Fibroblast of peridontal ligament (primary cell): ENCODE results near the gene MIGA2.
"Not testable (repeated sequence)": the region's sequence is repeated elsewhere in the genome, so short reads cannot be mapped to it uniquely, and the experiment has no call there.

ENCODE experiments used
- DNase-seq: peaks from one replicate; pipeline ENCODE4 v3.0.0-alpha.2; 2010; ENCODE audit errors: extremely low read depth

Gene MIGA2, protein sequence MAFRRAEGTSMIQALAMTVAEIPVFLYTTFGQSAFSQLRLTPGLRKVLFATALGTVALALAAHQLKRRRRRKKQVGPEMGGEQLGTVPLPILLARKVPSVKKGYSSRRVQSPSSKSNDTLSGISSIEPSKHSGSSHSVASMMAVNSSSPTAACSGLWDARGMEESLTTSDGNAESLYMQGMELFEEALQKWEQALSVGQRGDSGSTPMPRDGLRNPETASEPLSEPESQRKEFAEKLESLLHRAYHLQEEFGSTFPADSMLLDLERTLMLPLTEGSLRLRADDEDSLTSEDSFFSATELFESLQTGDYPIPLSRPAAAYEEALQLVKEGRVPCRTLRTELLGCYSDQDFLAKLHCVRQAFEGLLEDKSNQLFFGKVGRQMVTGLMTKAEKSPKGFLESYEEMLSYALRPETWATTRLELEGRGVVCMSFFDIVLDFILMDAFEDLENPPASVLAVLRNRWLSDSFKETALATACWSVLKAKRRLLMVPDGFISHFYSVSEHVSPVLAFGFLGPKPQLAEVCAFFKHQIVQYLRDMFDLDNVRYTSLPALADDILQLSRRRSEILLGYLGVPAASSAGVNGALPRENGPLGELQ

GRCh38 chr9:129036241-129036922 lies at the start of gene MIGA2:
MIGA2 (plus strand) TSS chr9:129036626; CDS start chr9:129040595, 3,969 bp downstream.
- DNase-seq: peak; percentile 98

GRCh38 chr9:128986671-128987070 lies 49.8 kb upstream of the MIGA2 start:
- no peak for DNase-seq

DNA sequence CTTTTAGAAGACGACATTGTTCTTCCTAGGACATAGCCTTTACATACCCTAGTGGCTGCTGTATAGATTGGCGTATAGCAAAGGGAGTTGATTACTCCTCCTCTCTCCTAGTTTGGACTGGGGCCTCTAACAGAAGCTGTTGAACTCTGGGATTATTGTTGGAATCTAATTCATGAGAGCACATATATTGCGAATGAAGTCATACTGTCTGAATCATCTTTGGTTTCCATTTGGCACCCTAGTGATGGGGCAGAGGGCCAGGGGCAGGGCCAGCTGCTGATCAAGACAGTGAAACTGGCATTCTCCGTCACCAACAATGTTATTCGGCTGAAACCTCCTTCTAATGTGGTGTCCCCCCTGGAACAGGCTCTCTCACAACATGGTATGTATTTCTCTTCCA lies 48.6 kb upstream of the MIGA2 start:
- DNase-seq: peak; percentile 90

- DNase-seq: peak; percentile 39
These were observed 43.4 kb upstream of the MIGA2 start for GRCh38 chr9:128992995-128993394.

DNA sequence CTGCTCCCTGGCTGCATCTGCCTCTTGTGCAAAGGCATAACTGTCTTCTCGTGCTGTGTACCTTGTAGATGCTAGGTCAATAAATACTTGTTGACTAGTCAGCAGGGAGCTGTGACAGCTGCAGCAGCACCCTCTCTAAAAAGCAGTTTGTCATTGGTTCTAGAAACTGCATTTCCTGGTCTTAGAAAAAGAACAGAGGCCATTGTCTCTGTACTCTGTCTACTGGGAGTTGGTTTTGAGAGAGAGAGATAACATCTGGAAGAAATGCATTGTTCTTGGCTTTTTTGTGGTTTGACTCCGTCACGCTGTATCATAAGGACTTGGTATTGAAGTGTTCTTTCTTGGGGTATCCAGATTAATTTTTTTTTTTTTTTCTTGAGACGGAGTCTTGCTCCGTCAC lies 40.6 kb upstream of the MIGA2 start:
- no peak for DNase-seq

DNA sequence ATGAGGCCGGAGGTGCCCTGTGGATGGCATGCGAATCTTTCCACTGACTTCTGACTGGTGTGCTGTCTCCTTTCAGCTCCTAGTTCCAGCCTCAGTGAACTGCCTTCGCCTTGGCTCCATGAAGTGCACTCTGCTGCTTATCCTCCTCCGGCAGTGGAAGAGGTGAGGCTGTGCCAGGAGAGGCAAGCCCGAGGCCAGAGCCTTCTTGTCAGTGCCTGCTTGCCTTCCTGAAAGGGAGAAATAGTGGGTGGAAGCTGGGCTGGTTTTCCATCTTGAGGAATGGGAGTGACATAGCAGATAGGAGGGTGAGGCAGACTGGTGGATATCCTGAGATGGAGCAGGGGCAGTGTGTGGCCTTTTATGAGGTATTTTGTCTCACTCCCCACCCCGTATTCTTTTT lies 38.0 kb upstream of the MIGA2 start:
- no peak for DNase-seq

- DNase-seq: no peak
These were observed 36.7 kb upstream of the MIGA2 start for GRCh38 chr9:128999581-129000206.

- no peak for DNase-seq
These were observed 34.7 kb upstream of the MIGA2 start for GRCh38 chr9:129001504-129002325.

DNA sequence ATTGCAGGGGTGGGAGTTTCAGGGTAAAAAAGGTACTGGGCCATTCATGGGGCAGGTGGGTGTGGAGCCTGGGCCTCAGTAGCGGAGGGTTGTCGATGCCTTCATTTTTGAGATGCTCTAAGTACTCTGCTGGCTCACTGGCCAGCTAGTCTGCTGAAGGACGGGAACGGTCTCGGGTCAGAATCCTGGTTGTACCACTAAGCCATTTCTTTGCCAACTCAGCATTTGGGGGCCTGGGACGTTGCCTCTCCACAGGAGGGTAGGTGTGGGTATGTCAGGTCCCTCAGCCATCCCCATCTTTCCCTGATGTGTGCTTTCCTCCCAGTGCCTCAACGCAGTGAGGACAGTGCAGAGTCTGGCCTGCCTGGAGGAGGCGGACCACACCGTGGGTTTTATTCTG lies 33.4 kb upstream of the MIGA2 start:
- DNase-seq: no peak

- not testable (repeated sequence) for DNase-seq
These were observed 32.3 kb upstream of the MIGA2 start for GRCh38 chr9:129004173-129004572.

DNA sequence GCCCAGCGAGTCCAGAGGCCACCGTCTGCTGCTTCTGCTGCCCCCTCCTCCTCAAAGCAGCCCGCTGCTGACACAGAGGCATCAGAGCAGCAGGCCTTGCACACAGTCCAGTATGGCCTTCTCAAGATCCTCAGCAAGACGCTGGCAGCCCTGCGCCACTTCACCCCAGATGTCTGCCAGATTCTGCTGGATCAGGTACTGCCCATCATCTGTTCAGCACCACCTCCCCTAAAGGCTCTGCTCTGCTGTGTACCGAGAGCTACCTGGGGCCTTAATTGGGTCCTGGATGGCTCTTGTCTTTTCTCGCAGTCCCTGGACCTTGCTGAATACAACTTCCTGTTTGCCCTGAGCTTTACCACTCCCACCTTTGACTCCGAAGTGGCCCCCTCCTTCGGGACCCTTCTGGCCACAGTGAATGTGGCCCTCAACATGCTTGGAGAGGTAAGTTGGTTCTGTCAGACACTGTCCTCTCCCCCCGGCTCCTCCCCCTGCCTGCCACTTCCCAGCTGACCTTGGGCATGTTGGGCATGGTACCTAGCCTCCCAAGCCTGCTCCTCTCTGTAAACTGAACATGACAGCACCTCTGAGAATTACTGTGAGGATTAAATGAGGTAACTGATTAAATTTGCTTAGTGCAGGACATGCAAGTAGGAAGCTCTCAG lies 31.0 kb upstream of the MIGA2 start:
- no peak for DNase-seq

GRCh38 chr9:129006328-129007034 lies 29.9 kb upstream of the MIGA2 start:
- DNase-seq: peak; percentile 74

DNA sequence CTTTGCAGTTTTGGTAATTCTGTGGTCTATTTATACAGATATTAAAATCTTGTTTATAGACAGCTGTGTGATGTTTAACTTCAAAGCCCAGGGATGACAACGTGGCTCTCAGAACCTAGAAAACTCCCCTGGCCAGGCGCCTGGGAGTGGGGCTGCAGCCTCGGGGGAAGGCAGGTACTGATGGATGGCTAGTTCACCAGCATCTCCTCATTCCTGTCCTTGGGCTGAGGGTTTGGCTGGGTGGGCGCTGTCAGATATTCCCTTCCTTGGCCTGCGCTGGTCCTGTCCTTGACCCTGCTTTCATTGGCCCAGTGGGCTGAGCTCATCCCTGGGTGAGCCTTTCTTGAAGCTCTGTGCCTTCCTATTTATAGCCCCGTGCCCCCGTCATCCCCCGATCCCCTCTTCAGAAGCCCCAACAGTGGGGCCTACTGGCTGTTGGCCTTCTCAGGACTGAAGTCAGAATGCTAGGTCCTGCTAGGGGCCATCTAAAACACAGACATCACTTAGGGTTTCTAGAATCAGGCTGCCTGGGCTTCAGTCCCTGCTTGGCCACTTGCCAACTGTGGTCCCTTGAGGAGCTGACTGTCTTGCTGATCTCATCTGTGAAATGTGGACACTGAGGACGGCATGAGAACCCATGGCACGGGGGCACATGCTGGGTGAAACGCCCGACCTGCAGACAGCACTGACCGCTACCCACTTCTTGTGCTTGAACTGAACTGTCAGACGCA lies 29.2 kb upstream of the MIGA2 start:
- peak; percentile 19 for DNase-seq

DNA sequence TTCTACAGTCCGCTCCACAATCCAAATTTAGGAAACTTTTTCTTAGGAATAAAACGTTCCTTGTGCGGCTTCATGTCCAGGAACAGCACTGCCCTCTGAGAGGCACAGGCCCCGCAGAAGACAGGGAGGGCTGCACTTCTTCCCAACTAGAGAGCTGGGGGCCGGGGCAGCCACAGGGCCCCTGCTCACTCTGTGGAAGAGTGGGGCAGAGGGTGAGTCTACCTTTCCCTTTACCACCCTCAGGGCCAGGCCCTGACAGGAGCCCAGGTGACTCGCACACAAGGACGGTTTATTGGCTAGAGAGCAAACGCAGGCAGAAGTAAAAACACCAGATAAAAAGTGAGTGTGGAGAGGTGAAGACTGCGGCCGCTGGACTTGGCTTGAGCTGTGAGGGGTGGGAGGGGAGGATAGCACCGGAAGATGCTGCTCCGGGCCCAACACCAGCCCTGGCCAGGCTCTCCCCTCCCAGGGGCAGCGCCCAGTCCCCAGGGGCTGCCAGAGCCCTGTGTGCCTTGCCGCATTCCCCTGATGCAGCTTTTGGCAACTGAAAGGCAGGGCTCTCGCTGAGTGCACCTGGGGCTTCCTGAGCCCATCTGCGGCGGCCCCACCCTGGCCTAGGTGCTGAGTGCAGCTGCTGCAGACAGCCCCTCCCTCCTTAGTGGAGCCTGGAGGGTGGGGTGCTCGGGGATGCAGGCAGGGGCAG lies 28.5 kb upstream of the MIGA2 start:
- no peak for DNase-seq

GRCh38 chr9:129008469-129008965 lies 27.9 kb upstream of the MIGA2 start:
- DNase-seq: no peak

DNA sequence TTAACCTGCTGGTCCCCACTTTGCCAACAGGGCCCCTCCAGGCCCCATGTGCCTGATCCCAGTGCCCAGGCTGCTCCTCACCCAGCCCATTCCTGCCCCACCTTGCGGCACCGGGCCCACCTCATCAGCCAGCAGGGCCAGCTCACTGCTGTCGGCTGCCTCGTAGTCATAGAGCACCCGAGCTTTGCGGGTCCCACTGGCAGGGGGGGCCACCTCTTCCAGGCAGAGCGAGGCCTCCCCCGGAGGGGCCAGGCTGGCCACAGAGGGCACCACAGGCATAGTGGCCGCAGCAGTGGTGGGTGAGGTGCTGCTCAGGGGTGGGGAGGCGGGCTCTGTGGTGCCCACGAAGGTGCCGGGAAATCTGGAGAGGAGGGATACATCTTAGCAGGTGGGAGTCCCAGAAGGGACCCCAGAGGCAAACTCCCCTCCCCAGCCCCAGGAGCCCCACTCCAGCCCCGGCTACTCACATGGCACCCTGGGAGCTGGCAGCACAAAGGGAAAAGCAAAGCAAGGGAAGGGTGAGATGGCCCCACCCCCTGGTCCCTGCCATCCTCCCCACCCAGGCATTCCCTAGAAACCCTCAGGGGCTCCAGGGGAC lies 27.3 kb upstream of the MIGA2 start:
- no peak for DNase-seq

DNA sequence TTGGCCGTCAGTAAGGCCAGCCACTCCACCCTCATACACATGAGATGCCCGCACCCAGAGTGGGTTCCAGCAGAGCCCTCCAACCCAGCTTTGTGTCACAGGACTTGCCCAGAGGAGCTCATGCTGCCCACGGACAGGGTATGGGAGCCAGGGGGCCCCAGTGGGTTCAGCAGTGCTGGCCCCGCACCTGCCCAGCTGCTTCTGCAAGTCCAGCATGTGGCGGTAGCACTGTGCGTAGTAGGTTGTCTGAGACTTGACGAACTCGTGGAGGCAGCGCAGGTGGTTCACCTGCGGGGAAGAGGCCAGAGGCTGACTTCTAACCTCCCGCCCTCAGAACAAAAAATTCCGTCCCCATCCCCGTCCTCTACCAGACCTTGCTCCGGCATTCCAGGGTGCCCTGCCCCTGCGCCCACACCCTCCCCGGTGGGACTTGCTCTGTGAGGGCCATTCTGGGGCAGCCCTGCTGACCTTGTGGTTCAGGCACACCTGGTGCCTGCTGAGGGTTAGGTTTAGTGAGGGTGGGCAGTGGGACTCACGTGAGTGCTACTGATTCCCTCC lies 26.8 kb upstream of the MIGA2 start:
- no peak for DNase-seq
